Fibroblast of the conjunctiva (primary cell): Measurements from ENCODE around the gene HIP1R.

Source experiments
- DNase-seq: peaks from one replicate; pipeline ENCODE4 v3.0.0-alpha.2; 2010; ENCODE audit warnings: low read depth

Gene HIP1R

GRCh38 chr12:122848471-122849351 is 13.5 kb downstream of the HIP1R start:
- DNase-seq = no peak

GRCh38 chr12:122849352-122850047 is 14.2 kb downstream of the HIP1R start:
- no peak for DNase-seq

GRCh38 chr12:122850048-122850445 is 14.8 kb downstream of the HIP1R start:
- no peak for DNase-seq

DNA sequence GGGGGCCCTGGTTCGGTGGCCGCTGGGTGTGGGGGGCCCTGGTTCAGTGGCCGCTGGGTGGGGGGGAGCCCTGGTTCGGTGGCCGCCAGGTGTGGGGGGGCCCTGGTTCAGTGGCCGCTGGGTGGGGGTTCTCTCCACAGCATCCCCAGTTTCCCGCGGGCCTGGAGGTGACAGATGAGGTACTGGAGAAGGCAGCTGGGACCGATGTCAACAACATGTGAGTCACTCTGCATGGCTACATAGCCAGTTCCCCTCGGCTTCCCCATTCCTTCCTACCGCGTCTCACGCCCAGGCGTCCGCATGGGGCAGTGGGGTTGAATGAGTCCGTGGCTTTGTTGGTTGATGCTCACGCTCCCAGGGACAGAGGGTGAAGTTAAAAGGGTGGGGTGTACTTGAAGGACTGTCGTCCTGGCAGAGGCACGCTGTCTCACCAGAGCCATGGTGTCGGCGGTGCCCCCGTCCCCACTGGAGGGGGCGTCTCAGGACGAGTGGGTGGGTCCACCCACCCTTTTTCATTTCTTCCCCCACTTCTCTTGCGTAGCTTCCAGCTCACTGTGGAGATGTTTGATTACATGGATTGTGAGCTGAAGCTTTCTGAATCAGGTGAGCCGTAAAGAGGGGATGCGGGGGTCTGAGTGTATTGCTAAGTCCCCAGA is 15.6 kb downstream of the HIP1R start:
- no peak for DNase-seq

- peak; percentile 50 for DNase-seq
Observed at GRCh38 chr12:122851820-122852219, 16.6 kb downstream of the HIP1R start.

- DNase-seq = no peak
Observed at GRCh38 chr12:122852336-122853275, 17.3 kb downstream of the HIP1R start.

GRCh38 chr12:122853582-122854245 is 18.5 kb downstream of the HIP1R start:
- DNase-seq = no peak

GRCh38 chr12:122854554-122854953 is 19.3 kb downstream of the HIP1R start:
- no peak for DNase-seq

DNA sequence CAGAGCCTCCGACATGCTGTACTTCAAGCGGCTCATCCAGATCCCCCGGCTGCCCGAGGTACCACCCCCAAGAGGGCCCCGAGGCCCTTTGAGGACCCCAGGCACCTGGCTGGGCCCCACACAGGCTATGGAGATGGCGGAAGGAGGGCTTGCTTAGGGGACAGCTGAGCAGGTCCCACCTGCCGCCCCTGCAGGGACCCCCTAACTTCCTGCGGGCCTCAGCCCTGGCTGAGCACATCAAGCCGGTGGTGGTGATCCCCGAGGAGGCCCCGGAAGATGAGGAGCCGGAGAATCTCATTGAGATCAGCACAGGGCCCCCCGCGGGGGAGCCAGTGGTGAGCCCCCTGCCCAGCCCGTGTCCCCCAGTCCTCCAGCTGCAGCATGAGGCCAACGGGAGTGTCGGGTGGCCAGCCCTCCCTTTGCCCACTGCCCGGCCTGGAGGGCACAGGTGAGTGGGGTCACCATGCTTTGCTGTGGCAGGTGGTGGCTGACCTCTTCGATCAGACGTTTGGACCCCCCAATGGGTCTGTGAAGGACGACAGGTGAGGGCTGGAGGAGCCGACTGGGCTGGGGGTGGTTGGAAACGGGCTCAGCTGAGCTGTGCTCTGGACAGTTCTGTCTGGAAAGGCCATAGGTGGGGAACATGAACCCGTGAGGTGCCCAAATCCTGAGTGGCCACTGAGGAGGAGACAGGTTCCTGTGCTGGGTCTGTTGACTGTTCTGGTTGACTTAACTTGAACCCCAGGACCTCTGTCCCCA is 20.0 kb downstream of the HIP1R start:
- DNase-seq = no peak

DNA sequence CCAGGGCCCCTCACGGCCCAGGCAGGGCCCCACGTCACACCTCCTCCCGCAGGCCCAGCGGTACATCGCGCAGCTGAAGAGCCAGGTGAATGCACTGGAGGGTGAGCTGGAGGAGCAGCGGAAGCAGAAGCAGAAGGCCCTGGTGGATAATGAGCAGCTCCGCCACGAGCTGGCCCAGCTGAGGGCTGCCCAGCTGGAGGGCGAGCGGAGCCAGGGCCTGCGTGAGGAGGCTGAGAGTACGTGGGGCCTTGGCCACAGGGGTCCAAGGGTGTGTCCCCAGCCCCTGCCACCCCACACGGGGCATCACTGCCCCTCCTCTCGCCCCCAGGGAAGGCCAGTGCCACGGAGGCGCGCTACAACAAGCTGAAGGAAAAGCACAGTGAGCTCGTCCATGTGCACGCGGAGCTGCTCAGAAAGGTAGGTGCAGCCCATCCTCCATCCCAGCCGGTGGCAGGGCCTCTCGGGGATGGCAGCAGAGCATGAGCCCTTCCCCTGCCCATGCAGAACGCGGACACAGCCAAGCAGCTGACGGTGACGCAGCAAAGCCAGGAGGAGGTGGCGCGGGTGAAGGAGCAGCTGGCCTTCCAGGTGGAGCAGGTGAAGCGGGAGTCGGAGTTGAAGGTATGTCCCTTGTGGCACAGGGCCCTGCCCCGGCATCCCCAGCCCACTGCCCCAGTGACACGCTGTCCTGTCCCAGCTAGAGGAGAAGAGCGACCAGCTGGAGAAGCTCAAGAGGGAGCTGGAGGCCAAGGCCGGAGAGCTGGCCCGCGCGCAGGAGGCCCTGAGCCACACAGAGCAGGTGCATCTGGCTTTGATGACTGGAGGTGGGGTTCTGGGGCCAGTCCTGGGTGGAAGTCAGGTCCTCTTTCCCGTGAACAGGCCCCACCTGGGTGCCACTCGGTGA is 20.9 kb downstream of the HIP1R start:
- DNase-seq = no peak

DNA sequence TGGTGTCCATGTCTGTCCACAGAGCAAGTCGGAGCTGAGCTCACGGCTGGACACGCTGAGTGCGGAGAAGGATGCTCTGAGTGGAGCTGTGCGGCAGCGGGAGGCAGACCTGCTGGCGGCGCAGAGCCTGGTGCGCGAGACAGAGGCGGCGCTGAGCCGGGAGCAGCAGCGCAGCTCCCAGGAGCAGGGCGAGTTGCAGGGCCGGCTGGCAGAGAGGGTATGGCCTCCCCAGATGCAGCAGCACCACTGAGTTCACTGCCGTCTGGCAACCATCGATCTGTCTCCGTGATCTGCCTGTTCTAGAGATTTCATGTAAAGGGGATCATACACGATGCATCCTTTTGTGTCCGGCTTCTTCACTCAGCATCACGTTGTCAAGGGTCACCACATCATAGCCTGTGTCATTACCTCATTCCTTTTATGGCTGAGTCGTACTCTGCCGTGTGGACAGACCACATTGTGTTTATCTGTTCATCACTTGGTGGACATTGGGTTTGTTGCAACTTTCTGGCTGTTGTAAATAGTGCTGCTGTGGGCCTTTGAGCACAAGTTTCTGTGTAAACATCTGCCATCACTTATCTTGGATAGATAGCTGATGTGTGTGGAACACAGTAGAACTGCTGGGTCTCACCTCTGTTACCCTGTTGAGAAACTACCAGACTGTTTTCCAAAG is 21.9 kb downstream of the HIP1R start:
- DNase-seq = no peak

DNA sequence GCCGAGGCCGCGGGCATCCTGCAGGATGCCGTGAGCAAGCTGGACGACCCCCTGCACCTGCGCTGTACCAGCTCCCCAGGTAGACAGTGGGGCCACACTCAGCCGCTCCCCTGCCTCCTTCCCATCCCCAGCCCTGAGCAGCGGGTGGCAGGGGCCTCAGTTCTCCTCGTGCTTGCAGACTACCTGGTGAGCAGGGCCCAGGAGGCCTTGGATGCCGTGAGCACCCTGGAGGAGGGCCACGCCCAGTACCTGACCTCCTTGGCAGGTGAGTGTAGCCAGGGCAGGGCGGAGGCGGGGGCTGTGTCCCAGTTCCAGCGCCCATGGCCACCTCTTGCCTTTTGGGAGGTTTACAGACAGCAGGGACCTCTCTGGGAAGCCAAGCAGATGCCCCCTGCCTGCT is 22.9 kb downstream of the HIP1R start:
- no peak for DNase-seq

DNA sequence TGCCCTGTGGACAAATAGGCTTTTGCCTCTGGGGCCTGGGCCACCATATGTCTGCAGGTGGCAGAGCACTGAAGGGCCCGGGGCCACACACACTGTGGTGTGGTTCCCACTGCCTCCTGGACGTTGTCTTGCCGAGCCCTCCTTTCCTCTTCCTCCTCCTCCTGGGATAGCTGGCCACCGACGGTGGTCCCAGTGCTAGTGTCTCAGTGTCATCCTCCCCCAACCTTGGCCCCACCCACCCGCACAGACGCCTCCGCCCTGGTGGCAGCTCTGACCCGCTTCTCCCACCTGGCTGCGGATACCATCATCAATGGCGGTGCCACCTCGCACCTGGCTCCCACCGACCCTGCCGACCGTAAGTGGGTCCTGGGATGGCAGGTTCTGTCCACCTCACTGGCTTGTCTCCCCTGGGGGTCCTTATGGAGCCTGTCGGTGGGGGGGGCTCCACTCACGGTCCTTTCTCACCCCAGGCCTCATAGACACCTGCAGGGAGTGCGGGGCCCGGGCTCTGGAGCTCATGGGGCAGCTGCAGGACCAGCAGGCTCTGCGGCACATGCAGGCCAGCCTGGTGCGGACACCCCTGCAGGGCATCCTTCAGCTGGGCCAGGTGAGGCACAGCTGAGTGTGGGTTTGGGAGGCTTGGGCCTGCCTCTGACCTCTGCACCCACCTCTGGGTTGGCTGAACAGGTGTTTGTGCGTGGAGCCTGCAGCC is 23.5 kb downstream of the HIP1R start:
- no peak for DNase-seq

DNA sequence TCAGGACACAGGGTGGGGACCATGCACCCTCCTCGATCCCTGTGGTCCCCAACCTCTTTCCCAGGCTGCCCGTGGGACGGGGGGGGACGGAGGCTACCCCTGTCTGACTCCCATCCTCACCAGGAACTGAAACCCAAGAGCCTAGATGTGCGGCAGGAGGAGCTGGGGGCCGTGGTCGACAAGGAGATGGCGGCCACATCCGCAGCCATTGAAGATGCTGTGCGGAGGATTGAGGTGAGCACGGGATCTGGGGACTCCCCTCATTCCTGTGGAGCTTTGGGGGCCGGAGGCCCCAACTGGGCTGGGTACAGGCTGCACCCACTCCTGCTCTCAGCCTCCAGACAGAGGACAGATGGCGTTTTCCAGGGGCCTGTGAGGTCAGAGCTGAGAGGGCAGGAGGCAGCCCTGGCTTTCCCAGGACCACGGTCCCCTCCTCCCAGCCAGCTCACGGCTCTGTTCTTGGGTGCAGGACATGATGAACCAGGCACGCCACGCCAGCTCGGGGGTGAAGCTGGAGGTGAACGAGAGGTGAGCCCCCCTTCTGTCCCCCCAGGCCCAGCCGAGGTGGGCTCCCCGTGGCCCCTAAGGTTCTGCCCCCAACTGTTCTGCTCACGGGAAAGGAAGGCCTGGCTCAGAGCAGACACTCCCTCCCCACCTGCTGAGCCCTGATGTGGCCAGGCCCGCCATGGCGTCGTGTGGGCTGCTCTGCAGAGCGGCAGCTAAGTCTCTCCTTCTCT is 24.2 kb downstream of the HIP1R start:
- DNase-seq = no peak

GRCh38 chr12:122860040-122860853 is 25.0 kb downstream of the HIP1R start:
- DNase-seq = peak; percentile 67

GRCh38 chr12:122860854-122861586 is 25.8 kb downstream of the HIP1R start:
- no peak for DNase-seq
